Activated naive CD8-positive, alpha-beta T cell treated with anti-CD3 and anti-CD28 coated beads, Interleukin-2, amount 50 U/mL, for 16 hours (primary cell): ENCODE measurements around the gene ELF4.
A peak's percentile ranks its signal among the peaks of the same experiment; 100 is the strongest.

ENCODE experiments used
- DNase-seq: peaks from one replicate; pipeline ENCODE4 v3.0.0-alpha.2; 2020; ENCODE audit warnings: low read depth, low spot score

The ELF4 gene

GRCh38 chrX:130114141-130114588, 3.9 kb upstream of the ELF4 start:
- DNase-seq = no peak

GRCh38 chrX:130111220-130112154, 1.2 kb upstream of the ELF4 start:
- DNase-seq = no peak

GRCh38 chrX:130109429-130110378, 593 bp downstream of the ELF4 start:
- DNase-seq = no peak

GRCh38 chrX:130108647-130109428, 1.5 kb downstream of the ELF4 start:
- DNase-seq = no peak

GRCh38 chrX:130106071-130106470, 4.2 kb downstream of the ELF4 start:
- no peak for DNase-seq

- DNase-seq = no peak
Observed at GRCh38 chrX:130105244-130105643, 5.1 kb downstream of the ELF4 start.

GRCh38 chrX:130103605-130104004, 6.7 kb downstream of the ELF4 start:
- DNase-seq = no peak

- no peak for DNase-seq
Observed at GRCh38 chrX:130100180-130100579, 10.1 kb downstream of the ELF4 start.

- DNase-seq = no peak
Observed at GRCh38 chrX:130098210-130098552, 12.1 kb downstream of the ELF4 start.

- no peak for DNase-seq
Observed at GRCh38 chrX:130097507-130098209, 12.6 kb downstream of the ELF4 start.

- DNase-seq = no peak
Observed at GRCh38 chrX:130095249-130096030, 14.9 kb downstream of the ELF4 start.

GRCh38 chrX:130094696-130095095, 15.6 kb downstream of the ELF4 start:
- no peak for DNase-seq

GRCh38 chrX:130093271-130093670, 17.0 kb downstream of the ELF4 start:
- no peak for DNase-seq

GRCh38 chrX:130091980-130092522, 18.2 kb downstream of the ELF4 start:
- peak; percentile 21 for DNase-seq

GRCh38 chrX:130090364-130090763, 19.9 kb downstream of the ELF4 start:
- no peak for DNase-seq

- DNase-seq = no peak
Observed at GRCh38 chrX:130086447-130087206, 23.7 kb downstream of the ELF4 start.

- DNase-seq = no peak
Observed at GRCh38 chrX:130085551-130086446, 24.5 kb downstream of the ELF4 start.

GRCh38 chrX:130084631-130085237, 25.6 kb downstream of the ELF4 start:
- no peak for DNase-seq
